Measurements from ENCODE around the gene CD80. TPM values are rescaled to one million over a fixed set of nuclear protein-coding genes. Genes with fewer than 3 reads are reported as not detected.

The CD80 gene
- total RNA-seq, 6 experiments from 2014 or later = 0.26 to 1.3 (median 0.51) TPM

- Histone ChIP-seq H3K4me1 (peaks cover 0 to 21% (median 8%) of the 10 kb centered on the region in 4 donors), H3K9me3 (no peaks in the 10 kb centered on the region), H3K27ac (no peak overlapping the region), H3K4me3 (no peak overlapping the region), H3K27me3 (no peaks in the 10 kb centered on the region), H3K36me3 (no peaks in the 10 kb centered on the region)
- ATAC-seq (no peak), DNase-seq (no peak)
- WGBS (ENCODE audit: insufficient coverage, low coverage, low lambda C conversion rate, missing lambda C conversion rate) = 92% methylated on average over 2 of the region's 3 CpGs
- intact Hi-C loops (cut with DNase I) = no loop called here
- TF ChIP-seq POLR2A (IDR thresholded peaks at IDR 0.05) (no peak), CTCF (IDR thresholded peaks at IDR 0.05) (no peak)
Observed at GRCh38 chr3:119601154-119601553, 41.7 kb upstream of the CD80 start.

GRCh38 chr3:119600732-119601131 is 41.3 kb upstream of the CD80 start:
- Histone ChIP-seq H3K27ac (no peak overlapping the region), H3K4me3 (no peak overlapping the region), H3K36me3 (no peaks in the 10 kb centered on the region), H3K27me3 (no peaks in the 10 kb centered on the region), H3K9me3 (no peaks in the 10 kb centered on the region), H3K4me1 (peaks cover 0 to 24% (median 10%) of the 10 kb centered on the region in 4 donors)
- TF ChIP-seq POLR2A (IDR thresholded peaks at IDR 0.05) (no peak), CTCF (IDR thresholded peaks at IDR 0.05) (peak in 2 of 4 donors; percentile 9 to 26)
- ATAC-seq (peak in 3 of 4 donors; percentile 6 to 28 (median 16)), DNase-seq (no peak)
- no CpG with 5 or more reads among the region's 5 CpGs for WGBS (ENCODE audit: insufficient coverage, low coverage, low lambda C conversion rate, missing lambda C conversion rate)
- intact Hi-C loops (cut with DNase I) = no loop called here

- DNase-seq (no peak), ATAC-seq (no peak)
- WGBS (ENCODE audit: insufficient coverage, low coverage, low lambda C conversion rate, missing lambda C conversion rate) = 85% methylated on average over 5 of the region's 6 CpGs
- intact Hi-C loops (cut with DNase I) = no loop called here
- Histone ChIP-seq H3K4me1 (peaks cover 0 to 24% (median 10%) of the 10 kb centered on the region in 4 donors), H3K4me3 (no peak overlapping the region), H3K27ac (no peak overlapping the region), H3K36me3 (no peaks in the 10 kb centered on the region), H3K27me3 (no peaks in the 10 kb centered on the region), H3K9me3 (no peaks in the 10 kb centered on the region)
- TF ChIP-seq CTCF (IDR thresholded peaks at IDR 0.05) (no peak), POLR2A (IDR thresholded peaks at IDR 0.05) (no peak)
Observed at GRCh38 chr3:119599558-119600174, 40.3 kb upstream of the CD80 start.

GRCh38 chr3:119598410-119599098 is 39.1 kb upstream of the CD80 start:
- Histone ChIP-seq H3K27ac (peak overlapping the region in 2 of 3 donors; percentile 10 to 87), H3K9me3 (no peaks in the 10 kb centered on the region), H3K27me3 (no peaks in the 10 kb centered on the region), H3K36me3 (no peaks in the 10 kb centered on the region), H3K4me1 (peaks cover 0 to 24% (median 10%) of the 10 kb centered on the region in 4 donors), H3K4me3 (peak overlapping the region in 1 of 3 donors; percentile 15)
- 80% methylated on average over 1 of the region's 1 CpG for WGBS (ENCODE audit: insufficient coverage, low coverage, low lambda C conversion rate, missing lambda C conversion rate)
- ATAC-seq (peak; percentile 54 to 74 (median 70)), DNase-seq (no peak)
- intact Hi-C loops (cut with DNase I) = no loop called here
- TF ChIP-seq POLR2A (IDR thresholded peaks at IDR 0.05) (no peak), CTCF (IDR thresholded peaks at IDR 0.05) (no peak)

All from right lobe of liver (tissue), 6 donors.